Glutamatergic neuron (in vitro differentiated cells): ENCODE data around the gene MAPK8. TPM values are rescaled to one million over a fixed set of nuclear protein-coding genes. Genes with fewer than 3 reads are reported as not detected.
A peak's percentile ranks its signal among the peaks of the same experiment; 100 is the strongest.

Source experiments
- DNase-seq: peaks from one replicate; pipeline ENCODE4 v3.0.0; 2022
- H3K27ac Mint-ChIP-seq: one replicate; pipeline ENCODE4 v1.8.0; 2020; ENCODE audit warnings: mild to moderate bottlenecking, mixed read lengths, inconsistent platforms; ENCODE audit not compliant: unreplicated experiment
- H3K27me3 Mint-ChIP-seq: one replicate; pipeline ENCODE4 v1.8.0; 2020; ENCODE audit warnings: mild to moderate bottlenecking, moderate library complexity, mixed read lengths, inconsistent platforms; ENCODE audit not compliant: unreplicated experiment
- H3K36me3 Mint-ChIP-seq: one replicate; pipeline ENCODE4 v1.8.0; 2020; ENCODE audit warnings: mild to moderate bottlenecking, mixed read lengths, inconsistent platforms; ENCODE audit not compliant: unreplicated experiment
- H3K4me1 Mint-ChIP-seq: one replicate; pipeline ENCODE4 v1.8.0; 2020; ENCODE audit warnings: mild to moderate bottlenecking, low read depth, mixed read lengths, inconsistent platforms; ENCODE audit not compliant: unreplicated experiment
- H3K4me3 Mint-ChIP-seq: one replicate; pipeline ENCODE4 v1.8.0; 2020; ENCODE audit warnings: mild to moderate bottlenecking, mixed read lengths, inconsistent platforms; ENCODE audit not compliant: unreplicated experiment
- H3K9me3 Mint-ChIP-seq: one replicate; pipeline ENCODE4 v1.8.0; 2020; ENCODE audit warnings: mild to moderate bottlenecking, moderate library complexity, mixed read lengths, inconsistent platforms; ENCODE audit not compliant: unreplicated experiment
- total RNA-seq: library from RNA; stranded (reverse); fragmentation: NEBNext Ultra II Directional; extraction: Animal tissue kit (Norgen Biotek cat#: 25700); gene quantifications from one replicate; pipeline ENCODE4 v1.2.1, GENCODE V29; 2021; ENCODE audit not compliant: unreplicated experiment
- TF ChIP-seq, protein P1 (sequence below): fragments of 200-600 bp; sonication (generic); IDR thresholded peaks from one replicate; pipeline ENCODE4 v1.5.0; 2021; ENCODE audit not compliant: partially characterized antibody, unreplicated experiment

Gene MAPK8
- total RNA-seq, 1 donor from 2014 or later, result 317 TPM

DNA sequence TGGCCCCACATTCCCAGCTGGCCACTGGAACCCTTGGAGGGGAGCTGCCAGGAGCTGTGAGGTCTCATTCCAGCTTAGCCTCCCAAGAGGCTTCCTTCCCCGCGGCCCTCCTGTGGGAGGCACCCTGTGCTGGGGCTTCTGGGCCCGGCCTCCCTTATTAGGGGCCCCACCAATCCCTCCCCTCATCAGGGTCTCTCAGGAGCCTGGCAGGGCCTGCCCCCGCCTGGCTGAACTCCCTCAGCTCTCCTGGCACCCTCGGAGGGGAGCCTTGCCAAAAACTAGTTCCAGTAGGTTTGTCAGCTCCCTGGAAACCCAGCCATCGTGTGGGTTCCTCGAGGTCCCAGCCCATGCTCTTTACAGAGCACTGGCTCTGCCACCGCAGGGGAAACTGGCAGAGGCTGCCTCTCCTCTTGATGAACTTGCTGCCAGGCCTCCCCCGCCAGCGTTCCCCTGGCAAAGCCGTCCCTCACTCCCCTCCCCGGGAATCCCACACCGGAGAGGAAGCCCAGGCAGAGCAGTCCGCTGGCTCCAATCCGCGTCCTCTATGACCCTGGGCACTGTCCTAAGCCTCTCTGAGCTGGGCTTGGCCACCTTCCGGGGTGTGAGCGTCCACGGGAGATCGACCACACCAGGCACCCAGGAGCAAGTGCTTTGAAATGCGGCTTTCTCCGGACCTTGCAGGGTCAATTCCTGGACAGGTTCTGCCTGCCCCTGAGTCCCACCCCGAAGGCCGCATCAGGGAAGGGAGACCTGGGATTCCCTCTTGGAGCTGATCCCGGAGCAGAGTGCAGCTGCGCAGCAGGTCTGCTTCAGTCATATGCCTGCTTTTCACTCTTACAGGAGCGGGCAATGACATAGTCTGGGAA lies 158.6 kb downstream of the MAPK8 start:
- Mint-ChIP-seq H3K9me3 (peaks cover 1% of the 10 kb centered on the region), H3K4me3 (peak overlapping the region; percentile 79), H3K36me3 (peaks cover 5% of the 10 kb centered on the region), H3K4me1 (no peaks in the 10 kb centered on the region), H3K27me3 (peaks cover 5% of the 10 kb centered on the region), H3K27ac (no peak overlapping the region)
- DNase-seq, result no peak
- TF ChIP-seq, protein P1, sequence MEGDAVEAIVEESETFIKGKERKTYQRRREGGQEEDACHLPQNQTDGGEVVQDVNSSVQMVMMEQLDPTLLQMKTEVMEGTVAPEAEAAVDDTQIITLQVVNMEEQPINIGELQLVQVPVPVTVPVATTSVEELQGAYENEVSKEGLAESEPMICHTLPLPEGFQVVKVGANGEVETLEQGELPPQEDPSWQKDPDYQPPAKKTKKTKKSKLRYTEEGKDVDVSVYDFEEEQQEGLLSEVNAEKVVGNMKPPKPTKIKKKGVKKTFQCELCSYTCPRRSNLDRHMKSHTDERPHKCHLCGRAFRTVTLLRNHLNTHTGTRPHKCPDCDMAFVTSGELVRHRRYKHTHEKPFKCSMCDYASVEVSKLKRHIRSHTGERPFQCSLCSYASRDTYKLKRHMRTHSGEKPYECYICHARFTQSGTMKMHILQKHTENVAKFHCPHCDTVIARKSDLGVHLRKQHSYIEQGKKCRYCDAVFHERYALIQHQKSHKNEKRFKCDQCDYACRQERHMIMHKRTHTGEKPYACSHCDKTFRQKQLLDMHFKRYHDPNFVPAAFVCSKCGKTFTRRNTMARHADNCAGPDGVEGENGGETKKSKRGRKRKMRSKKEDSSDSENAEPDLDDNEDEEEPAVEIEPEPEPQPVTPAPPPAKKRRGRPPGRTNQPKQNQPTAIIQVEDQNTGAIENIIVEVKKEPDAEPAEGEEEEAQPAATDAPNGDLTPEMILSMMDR, result no peak

DNA sequence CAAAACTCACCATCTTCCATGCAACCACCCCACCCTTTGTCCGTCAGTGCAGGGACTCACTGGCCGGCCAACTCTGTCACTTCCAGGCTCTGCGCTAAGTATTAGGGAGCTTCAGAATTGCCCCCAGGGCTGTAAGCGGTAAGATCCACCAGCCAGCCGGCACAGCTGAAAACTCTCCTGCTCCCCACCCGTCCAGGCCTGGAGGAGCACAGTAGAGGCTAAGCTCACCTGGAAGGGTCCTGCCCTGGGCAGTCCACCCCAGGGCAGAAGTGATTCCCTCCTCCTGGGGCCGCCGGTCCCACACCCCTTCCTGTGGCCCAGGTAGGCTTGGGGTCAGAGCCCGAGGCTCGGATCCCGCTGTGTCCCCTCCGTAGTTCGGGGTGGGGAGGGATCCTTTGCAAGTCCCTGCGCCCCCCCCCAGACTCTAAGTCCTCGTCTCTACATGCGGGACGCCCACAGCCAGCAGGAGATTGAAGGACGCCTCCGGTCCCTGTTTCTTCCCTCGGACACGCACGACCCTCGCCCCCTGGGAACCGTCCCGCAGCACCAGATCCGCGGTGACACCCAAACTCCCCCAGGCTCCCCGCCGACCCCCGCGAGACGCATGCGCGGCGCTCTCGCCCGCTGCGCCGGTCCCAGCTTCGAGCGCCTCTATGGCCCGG lies 159.5 kb downstream of the MAPK8 start:
- H3K4me3 Mint-ChIP-seq, result peak overlapping the region; percentile 79
- peaks cover 5% of the 10 kb centered on the region for H3K27me3 Mint-ChIP-seq
- H3K36me3 Mint-ChIP-seq, result peaks cover 5% of the 10 kb centered on the region
- DNase-seq, result no peak
- no peak overlapping the region for H3K27ac Mint-ChIP-seq
- peaks cover 1% of the 10 kb centered on the region for H3K9me3 Mint-ChIP-seq
- TF ChIP-seq, protein P1, result no peak
- no peaks in the 10 kb centered on the region for H3K4me1 Mint-ChIP-seq

DNA sequence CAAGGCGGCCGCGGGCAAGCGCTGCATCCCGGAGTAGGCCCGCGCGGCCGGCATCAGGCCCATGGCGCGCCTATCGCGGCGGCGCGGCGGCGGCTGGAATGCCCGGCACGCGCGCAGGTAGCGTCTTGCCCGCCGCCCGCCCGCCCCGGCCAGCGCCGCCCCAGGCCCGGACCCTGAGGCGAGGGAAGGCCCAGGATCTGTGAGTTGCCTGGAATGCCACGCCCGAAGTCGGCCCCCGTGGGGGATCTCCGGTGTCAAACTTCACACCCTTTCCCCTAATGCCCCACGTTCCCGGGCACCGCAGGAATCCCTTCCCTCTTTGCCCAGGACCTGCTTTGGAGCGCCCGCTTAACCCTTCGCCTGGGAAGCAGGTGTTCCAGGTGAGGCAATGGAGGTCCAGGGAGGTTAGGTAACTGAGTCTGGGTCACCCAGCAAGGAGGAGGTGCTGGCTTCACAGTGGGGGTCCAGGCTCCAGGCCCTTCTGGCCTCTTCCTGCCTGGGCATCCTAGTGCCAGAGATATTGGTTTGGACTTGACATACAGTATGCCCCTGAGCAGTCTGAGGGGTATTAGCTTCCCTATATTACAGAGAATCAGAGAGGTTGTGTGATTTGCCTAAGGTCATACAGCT lies 160.2 kb downstream of the MAPK8 start:
- TF ChIP-seq, protein P1, result no peak
- no peaks in the 10 kb centered on the region for H3K36me3 Mint-ChIP-seq
- no peak for DNase-seq
- H3K9me3 Mint-ChIP-seq, result peaks cover 1% of the 10 kb centered on the region
- H3K27me3 Mint-ChIP-seq, result peaks cover 7% of the 10 kb centered on the region
- H3K4me3 Mint-ChIP-seq, result peak overlapping the region; percentile 11
- no peak overlapping the region for H3K27ac Mint-ChIP-seq
- H3K4me1 Mint-ChIP-seq, result no peaks in the 10 kb centered on the region

DNA sequence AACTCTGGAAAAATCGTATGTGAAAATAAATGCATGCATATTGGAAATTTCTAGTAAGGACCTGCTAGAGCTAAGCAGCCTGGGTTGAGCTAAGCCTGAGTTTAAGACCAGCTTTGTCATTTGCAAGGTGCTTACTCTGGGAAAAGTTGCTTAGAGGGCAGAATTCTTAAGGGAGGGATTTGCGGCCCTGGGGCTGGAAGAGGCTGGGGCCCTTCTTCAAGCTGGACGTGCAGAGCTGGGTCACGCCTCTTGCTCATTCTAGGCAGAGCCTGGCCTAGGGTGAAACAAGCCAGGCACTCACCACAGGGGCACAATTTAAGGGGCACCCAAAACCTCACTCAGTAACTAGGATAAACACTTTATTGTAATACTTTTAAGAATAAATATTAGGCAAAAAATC lies 161.2 kb downstream of the MAPK8 start:
- no peak overlapping the region for H3K27ac Mint-ChIP-seq
- no peaks in the 10 kb centered on the region for H3K36me3 Mint-ChIP-seq
- no peak overlapping the region for H3K4me3 Mint-ChIP-seq
- TF ChIP-seq, protein P1, result no peak
- peaks cover 1% of the 10 kb centered on the region for H3K4me1 Mint-ChIP-seq
- H3K9me3 Mint-ChIP-seq, result peaks cover 3% of the 10 kb centered on the region
- no peak for DNase-seq
- peaks cover 10% of the 10 kb centered on the region for H3K27me3 Mint-ChIP-seq
